ENCODE measurements around the gene MLLT3.

DNA sequence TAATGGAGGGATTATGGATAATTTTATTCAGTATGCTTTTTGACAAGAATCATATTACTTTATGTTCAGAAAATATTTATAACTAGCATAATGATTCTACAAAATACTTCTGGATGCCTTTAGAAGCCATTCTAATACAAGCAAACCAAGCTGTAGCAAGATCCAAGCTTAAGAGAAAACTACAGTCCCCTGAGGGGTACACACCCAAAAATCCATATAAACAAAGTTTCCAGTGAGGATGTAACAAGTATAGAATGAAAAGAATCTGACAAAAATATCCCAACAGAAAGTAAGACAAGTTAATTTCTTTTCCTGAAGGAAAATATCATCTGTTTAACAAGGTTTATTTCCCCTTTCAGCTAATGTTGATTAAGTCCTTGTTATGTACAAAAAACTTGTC lies 53.9 kb downstream of the MLLT3 start:
- no peak for TF ChIP-seq POLR2A (IDR thresholded peaks at IDR 0.05; ENCODE audit: control extremely low read depth in 1 of 2, low read depth in 2 of 2, low read length in 2 of 2)
- no peak for TF ChIP-seq RFX5 (IDR thresholded peaks at IDR 0.05; ENCODE audit: borderline replicate concordance, low read depth, low read length)
- TF ChIP-seq, protein P1, sequence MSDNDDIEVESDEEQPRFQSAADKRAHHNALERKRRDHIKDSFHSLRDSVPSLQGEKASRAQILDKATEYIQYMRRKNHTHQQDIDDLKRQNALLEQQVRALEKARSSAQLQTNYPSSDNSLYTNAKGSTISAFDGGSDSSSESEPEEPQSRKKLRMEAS (IDR thresholded peaks at IDR 0.05), result no peak
- no peak for TF ChIP-seq GTF2F1 (IDR thresholded peaks at IDR 0.05; ENCODE audit: borderline replicate concordance, low read depth, low read length)
- no peak for TF ChIP-seq EZH2 (IDR thresholded peaks at IDR 0.05; ENCODE audit: low read depth, low read length, severe bottlenecking)
- TF ChIP-seq RAD21 (IDR thresholded peaks at IDR 0.05 in 1 of 2, conservative IDR thresholded peaks at IDR 0.05 in 1 of 2; ENCODE audit: low read depth in 2 of 2, low read length in 2 of 2), result no peak
- no peak for TF ChIP-seq BACH1 (IDR thresholded peaks at IDR 0.05; ENCODE audit: low read length)
- TF ChIP-seq, protein P2, sequence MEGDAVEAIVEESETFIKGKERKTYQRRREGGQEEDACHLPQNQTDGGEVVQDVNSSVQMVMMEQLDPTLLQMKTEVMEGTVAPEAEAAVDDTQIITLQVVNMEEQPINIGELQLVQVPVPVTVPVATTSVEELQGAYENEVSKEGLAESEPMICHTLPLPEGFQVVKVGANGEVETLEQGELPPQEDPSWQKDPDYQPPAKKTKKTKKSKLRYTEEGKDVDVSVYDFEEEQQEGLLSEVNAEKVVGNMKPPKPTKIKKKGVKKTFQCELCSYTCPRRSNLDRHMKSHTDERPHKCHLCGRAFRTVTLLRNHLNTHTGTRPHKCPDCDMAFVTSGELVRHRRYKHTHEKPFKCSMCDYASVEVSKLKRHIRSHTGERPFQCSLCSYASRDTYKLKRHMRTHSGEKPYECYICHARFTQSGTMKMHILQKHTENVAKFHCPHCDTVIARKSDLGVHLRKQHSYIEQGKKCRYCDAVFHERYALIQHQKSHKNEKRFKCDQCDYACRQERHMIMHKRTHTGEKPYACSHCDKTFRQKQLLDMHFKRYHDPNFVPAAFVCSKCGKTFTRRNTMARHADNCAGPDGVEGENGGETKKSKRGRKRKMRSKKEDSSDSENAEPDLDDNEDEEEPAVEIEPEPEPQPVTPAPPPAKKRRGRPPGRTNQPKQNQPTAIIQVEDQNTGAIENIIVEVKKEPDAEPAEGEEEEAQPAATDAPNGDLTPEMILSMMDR (IDR thresholded peaks at IDR 0.05; ENCODE audit: control extremely low read depth in 1 of 3, insufficient read depth in 1 of 3, low read depth in 1 of 3, low read length in 3 of 3), result no peak
- TF ChIP-seq, protein P3, sequence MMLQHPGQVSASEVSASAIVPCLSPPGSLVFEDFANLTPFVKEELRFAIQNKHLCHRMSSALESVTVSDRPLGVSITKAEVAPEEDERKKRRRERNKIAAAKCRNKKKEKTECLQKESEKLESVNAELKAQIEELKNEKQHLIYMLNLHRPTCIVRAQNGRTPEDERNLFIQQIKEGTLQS (IDR thresholded peaks at IDR 0.05; ENCODE audit: insufficient read depth, low read depth, low read length), result no peak
- TF ChIP-seq RXRA (IDR thresholded peaks at IDR 0.05; ENCODE audit: insufficient read depth, low read depth, low read length), result no peak
- TF ChIP-seq TAF1 (IDR thresholded peaks at IDR 0.05; ENCODE audit: low read depth, low read length), result no peak

Measured in H1 (cell line).